NCI-H1105 treated with DMSO at 0.1 percent for 48 hours (cell line): ENCODE data around the gene IL1R1.
A peak's percentile ranks its signal among the peaks of the same experiment; 100 is the strongest.
"Not testable (repeated sequence)": the region's sequence is repeated elsewhere in the genome, so short reads cannot be mapped to it uniquely, and the experiment has no call there.

Source experiments
- DNase-seq: peaks from one replicate; lab custom pipeline; 2025; lab: John Stamatoyannopoulos, UW

Gene IL1R1

DNA sequence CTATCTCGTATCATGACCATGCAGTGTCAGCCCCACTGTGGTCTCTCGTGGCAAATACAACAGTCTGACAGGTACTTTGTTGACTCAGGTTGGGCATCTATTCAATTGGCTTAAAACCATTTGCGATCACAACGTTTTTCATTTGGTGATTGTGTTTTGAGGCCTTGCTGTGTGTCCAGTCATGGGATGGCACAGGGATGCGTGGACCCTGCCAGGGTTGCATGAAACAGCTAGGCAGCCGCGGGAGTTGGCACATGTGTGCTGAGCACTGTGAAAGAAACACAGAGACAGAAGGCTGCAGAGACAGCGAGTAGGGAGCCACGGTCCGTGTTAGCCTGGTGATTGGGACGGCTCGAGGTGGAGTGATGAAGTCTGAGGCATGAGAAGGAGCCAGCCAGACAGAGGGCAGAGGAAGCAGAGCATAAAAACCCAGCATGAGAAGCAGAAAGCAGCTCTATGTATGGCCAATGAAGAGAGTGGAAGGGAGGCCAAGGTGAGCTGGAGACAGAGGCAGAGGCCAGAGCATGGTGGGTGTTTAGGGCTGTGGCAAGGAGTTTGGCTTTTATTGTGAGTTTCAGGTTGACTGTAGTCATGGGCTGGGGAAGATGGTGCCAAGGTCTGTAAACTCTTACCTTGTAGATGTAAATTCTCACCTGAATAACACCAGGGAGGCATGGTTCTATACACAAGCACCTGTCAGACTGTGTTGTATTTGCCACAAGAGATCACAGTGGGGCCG is 31.8 kb upstream of the IL1R1 start:
- DNase-seq, result no peak

DNA sequence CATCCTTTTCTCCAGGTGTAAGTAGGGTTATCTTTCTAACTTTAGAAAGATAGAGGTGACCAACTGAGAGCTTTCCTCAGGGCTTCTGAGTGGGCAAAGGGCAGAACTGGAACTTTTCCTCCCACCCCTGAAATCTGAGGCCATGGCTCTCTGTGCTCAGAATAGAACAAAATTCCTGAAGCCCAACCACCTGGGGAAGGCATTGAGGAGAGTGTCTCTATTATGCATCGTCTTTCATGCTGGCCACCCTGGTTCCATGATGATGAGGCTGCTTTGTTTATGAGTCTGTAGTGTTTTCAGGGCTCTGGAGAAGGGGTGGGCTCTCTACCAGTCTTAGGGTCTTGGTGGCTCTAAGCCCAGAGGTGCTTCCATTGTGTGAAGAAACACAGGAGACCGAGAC is 30.7 kb upstream of the IL1R1 start:
- no peak for DNase-seq

DNA sequence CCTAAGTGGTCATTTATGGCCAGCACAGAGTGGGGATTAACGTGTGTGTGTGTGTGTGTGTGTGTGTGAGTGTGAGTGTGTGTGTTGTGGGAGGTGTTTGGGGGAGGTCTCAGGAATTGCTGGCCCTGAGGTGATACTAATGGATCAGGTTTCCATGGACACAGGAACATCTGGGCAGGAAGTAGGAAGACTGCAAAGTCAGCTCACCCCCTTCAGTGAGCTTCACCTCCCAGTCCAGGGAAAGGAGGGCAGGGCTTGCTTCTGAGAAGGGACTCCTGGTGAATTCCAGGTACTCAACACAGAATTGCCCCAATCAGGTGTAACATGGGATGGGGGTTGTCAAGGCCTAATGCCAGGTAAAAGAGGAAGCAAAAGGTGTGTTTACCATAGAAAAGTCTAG is 30.3 kb upstream of the IL1R1 start:
- no peak for DNase-seq

DNA sequence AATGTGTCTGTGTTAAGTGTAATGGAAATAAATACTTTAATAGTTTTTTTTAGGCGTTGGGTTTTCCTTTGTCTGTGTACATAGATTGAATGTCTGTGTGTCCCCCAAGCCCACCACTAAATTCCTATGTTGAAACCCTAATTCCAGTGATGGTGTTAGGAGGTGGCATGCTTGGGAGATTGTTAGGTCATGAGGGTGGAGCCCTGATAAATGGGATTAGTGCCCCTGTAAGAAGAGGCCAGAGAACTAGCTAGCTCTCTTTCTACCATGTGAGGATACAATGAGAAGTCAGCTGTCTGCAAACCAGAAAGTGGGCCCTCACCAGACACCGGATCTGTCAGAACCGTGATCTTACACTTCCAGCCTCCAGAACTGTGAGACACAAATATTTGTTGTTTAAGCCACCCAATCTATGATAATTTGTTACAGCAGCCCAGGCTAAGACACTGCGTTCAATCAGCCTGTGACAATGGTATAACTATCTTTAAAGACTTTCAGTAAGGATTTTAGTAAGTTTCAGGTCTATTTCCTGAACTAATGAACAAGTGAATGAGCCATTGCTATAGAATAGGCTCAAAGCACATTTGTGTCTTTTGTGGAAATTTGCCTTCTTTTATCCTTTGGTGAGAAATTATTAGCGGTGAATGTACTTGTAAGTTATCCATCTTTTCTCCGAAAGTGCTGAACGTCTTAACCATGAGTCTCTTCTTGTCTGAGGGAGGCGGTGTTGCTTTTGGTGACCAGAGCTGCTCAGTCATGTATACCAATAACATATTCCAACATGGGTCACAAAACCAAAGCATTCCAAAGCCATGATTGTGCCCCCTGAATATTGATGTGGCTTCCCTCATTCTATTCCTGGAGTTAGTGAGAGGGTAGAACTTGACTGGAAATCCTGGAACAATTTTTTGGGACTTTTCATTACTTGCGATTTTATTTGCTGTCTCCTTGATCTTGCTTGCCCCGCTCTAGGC is 29.6 kb upstream of the IL1R1 start:
- DNase-seq, result no peak

DNA sequence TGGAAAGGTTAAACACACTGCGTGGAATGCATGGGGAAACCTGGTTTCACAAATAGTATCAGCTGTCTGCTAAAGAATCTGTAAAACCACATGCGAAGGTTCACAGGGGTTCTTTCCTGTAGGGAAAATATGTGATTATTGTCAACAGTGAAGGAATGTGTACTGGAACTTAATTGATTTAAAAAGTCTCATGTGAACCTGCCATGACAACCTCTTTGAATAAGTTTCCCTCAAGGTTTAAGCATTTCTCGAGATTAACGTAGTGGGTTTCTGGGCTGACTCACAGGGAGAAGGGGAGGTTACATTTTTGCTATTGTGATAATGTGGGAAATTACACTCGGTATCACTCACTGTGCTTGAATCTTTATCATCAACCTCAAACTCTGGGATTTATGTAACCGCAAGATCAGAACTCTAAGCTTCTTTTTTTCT is 28.2 kb upstream of the IL1R1 start:
- no peak for DNase-seq

DNA sequence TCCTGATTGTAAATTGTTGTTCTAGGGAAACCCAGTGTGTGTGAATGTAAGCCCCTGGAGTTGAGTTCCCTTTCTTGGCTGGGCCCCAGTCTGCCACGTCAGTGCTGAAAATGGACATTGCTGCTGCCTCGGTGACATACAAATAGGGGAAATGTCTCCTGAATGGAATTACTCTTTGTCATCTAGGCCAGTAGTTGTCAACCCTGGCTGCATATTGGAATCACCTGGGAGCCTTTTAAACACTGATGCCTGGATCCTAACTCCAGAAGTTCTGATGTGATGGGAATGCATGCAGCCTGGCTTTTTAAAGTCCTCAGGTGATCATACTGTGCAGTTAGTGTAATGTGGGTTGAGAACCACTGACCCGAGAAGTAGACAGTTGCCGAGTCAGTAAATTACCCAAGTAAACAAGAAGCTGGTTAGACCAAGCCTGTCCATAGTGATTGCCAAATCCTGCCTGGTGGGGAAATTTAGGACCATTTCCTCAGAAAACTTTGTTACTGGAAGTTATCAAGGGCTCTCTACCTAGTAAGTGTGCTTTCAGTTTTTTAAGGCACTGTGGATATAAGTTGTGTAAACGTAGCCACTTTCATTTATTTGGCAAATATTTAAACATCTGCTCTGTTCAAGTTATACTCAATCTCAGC is 27.6 kb upstream of the IL1R1 start:
- no peak for DNase-seq

DNA sequence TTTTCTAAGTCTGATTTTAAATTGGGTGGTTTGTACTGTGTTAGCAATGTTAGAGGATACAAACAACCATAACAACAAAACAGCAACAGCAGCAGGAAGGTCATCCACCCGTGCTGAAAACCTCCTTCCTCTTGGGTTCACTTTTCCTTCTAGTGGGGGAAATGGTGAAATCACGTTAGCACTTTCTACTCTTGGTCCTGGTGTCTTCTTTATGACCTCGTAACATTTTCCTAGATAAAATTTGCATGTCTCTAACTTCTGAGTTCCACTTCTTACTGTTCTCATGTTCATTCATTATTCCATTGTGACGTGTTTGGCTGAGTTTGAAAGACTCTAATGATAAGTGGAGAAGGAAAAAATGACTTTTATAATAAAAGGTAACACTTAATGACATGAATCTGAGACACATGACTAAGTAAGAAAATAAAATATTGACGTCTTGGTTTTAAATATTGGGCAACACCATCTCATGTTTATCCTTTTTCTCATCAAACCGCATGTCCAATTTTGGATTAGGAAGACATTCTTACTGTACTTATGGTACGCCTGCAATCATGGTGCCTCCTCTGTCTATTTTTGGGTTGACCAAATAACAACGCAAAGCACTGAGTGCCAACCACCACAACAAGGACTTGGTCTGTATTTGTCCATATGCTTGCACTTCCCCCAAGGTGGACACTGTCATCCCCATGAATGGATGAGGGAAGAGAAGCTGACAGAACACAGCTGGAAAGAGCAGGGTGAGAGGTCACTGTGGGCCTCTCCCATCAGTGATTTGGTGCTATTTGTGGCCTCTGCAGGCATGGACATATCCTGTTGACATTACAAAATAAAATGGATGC is 25.7 kb upstream of the IL1R1 start:
- DNase-seq, result no peak

DNA sequence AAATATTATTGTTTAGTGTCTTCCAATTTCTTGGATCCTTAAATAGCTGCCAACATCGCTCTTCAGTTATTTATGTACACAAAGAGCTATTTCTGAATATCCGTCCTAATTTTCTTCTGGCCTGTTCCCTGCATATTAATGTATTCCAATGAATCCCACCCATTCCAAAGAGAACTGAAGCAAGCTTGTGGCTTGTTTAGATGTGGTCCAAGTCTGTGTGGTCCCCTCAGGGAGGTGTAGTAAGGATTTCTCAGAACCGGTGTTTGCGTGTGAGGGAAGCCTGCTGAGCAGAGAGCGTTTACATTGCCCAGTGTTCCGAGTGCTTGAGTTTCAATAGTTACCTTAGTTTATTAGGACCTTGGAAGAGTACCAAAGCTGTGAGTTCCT is 25.1 kb upstream of the IL1R1 start:
- DNase-seq, result no peak

DNA sequence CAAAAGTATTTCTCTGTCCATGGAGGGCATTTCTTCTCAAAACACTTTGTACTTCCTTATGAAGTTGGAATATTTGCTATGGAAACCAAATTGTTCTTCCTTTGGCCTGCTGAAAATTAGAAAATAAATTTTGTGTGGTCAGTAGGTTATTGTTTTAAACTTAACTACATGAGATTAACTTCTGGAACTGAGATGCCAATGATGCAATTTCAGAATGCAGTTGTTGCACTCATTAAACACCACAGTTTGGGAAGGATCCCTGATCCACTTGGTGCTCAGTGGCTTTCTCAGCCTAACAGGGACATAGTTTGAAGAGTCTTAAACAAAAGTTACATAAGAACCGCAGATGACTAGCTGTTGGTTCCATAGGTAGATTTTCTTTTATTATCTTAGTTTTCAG is 23.3 kb upstream of the IL1R1 start:
- no peak for DNase-seq

DNA sequence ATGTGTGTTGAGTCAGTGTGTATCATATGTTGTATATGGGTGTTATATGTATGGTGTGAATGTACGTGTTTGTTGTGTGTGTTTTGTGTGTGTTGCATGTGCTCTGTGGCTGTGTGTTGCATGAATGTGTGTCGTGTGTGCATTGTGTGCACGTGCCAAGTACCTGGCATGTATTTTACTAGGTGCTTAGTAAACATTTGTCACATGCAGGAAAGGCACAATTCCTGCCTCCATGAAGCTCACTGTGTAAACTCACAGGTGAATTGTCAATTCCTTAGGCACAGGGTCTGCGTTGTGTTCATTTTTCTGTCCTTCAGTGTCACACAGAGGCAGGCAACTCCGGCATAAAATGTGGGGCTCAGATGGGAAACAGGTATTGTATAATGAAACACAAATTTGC is 22.3 kb upstream of the IL1R1 start:
- DNase-seq, result no peak

DNA sequence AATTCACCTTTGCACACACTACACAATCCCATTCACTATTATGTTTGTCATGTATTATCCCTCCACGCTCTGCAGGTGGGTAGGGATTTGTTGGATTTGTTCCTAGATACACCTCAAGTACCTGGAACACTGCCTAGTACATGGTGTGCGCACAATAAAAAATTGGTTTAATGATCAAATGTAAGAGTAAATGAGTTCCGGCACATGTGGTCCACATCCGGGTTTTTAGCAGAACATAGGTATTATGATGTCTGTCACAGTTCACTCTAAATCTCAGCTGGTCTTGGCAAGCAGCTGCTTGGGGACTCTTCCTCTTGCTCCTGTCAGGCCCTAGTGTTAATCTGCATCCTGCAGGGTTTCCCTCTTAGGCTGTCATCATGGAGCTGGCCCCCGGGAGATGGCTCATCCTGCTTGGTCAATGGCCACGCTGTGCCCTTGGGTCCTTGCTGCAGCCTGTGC is 21.8 kb upstream of the IL1R1 start:
- DNase-seq, result peak; percentile 36

DNA sequence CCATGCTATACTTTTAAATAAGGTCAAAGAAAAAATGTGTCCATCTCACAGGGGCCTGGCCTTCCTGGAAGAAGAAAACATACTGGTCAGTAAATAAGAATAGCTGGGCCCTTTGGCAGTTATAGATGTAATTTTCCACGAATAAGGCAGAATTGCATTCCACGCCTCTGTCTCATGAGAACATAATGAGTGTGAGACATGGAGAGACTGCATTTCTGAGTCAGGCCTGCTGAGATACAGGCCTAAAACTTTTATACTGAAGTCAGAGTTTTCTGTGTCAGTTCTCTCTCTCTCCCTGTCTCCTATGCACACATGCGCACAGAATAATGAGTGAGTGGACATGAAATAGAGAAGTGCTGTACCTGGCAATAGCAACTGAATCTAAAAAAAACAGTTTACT is 20.4 kb upstream of the IL1R1 start:
- DNase-seq, result no peak

DNA sequence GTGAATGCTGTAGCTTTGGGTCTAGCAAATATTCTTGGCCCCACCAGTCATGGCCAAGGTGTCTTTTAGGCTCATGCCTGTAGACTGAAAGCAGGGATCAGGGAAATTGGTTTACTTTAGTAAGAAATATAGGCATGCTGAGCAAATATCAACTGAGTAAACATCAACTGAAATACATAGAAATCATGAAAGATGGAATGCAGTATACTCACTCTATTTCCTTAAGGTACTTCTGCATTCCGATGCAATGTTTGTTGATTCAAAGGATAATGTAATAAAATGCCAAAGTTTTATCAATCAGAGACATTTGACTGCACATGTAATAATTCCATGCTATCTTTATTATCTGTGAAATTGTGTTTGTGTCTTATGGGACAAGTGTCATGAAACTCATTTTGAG is 19.6 kb upstream of the IL1R1 start:
- no peak for DNase-seq

DNA sequence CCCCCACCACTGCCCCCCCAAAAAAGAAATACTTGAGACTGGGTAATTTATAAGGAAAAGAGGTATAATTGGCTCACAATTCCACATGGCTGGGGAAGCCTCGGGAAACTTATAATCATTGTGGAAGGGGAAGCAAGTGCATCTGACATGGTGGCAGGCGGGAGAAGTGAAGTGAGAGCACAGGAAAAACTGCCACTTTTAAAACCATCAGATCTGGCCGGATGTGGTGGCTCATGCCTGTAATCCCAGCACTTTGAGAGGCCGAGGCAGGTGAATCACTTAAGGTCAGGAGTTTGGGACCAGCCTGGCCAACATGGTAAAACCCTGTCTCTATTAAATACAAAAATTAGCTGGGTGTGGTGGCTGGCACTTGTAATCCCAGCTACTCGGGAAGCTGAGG is 18.1 kb upstream of the IL1R1 start:
- DNase-seq, result not testable (repeated sequence)

DNA sequence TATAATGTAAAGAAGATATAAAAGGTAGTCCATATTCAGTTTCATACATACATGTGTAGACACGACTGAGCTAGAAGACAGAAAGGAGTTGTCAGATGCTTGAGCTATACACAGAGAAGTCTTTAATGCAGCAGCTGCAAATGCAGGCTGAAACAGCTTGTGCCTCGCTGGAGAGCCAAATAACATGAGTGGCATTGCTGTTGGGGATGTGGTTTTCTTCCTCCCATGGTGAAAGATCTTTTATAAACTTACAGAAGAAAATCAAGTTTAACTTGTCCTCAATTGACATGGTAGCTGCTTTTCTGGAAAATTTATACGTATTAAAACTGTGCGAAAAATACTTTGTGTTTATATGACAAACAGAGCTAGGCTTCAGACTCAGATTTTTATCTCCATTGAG is 16.4 kb upstream of the IL1R1 start:
- DNase-seq, result no peak

DNA sequence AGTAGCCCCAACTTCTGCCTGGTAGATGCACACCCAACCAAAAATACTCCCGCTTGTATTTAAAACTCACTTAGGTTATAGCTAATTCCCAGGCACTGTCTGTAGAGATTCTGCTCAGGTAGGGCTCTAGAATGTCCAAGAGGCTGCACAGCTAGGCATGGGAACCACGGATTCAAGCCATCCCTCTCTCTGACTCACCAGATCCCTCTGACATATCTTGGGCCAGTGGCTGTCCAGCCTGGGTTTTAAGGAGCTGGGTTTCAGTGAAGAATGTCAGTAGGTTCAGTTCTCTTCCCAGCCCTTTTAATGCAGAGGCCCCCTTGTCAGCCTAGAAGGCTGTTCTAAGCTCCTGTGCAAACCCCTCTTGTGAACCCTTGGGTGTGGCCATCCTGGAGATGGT is 15.9 kb upstream of the IL1R1 start:
- DNase-seq, result no peak

DNA sequence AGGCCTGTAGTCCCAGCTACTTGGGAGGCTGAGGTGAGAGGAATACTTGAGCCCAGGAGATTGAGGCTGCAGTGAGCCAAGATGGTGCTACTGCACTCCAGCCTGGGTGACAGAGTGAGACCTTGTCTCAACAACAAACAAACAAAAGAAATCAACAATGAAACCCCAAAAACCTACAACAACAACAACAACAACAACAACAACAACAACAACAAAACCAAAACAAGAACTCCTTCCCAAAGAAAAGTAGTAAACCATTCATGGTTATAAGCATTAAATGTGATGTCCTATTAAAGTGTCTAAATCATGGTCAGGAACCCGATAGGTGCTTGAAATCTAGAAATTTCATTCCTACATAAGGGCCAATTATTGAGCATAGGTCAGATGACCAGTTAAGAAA is 13.5 kb upstream of the IL1R1 start:
- no peak for DNase-seq

DNA sequence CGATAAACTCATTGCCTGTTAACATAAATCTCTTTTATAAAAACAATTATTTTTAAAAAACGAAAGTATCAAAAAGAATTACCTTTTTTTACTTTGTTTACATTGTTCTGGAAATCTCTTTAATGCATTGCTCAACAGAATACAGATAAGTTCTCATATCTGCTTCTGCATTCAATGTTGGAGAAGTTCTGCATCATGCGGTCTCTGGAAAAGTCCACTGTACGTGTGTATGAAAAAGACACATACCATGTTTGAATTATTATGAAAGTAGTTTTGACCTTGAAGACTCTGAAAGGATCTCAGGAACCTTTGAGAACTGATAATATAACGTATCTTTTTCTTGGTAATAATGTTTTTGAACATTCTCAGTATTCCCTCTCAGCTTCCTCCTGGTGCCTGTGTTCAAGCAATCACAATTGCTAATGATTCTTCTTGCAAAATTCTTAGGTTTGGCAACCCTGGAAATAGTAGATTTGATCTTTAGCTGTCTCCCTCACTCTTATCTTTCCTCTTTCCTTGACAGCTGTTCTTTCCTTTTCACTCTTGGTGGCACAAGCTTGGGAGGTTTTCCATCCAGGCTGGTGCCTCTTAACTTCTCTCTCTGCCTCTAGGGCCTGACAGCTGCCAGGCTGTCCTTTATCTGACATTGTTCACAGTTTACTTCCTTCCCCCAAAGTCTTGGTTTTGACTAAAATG is 12.4 kb upstream of the IL1R1 start:
- no peak for DNase-seq

DNA sequence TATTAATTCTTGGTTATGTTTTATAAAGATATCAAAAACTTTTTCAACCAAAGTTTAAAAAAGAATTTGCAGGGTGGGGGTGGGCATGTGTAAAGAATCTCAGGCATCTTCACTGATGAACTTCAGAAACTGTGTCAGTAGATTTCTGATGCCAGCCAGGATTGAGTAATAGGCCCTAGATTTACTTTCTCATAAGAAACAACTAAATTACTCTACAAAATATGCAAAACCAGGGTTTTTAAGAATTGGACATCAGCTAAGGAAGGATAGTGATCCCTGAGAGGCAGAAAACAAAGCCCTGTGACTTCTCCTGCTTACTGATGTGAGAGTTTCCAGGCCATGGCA is 11.9 kb upstream of the IL1R1 start:
- DNase-seq, result no peak

DNA sequence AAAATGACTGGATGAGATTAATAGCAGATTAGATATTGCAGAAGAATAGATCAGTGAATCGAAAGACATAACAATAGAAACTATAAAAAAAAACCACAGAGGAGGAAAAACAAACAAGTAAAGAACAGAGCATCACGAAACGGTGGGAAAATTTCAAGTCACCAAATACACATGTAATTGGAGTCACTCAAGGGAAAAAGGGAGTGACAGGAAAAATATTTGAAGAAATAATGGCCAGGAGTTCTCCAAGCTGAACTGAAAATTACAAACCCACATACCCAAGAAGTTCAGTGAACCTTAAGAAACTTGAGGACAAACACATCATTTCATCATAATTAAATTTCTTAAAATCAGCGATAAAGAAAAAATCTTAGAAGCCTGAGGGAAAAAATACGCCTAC is 11.0 kb upstream of the IL1R1 start:
- DNase-seq, result no peak

DNA sequence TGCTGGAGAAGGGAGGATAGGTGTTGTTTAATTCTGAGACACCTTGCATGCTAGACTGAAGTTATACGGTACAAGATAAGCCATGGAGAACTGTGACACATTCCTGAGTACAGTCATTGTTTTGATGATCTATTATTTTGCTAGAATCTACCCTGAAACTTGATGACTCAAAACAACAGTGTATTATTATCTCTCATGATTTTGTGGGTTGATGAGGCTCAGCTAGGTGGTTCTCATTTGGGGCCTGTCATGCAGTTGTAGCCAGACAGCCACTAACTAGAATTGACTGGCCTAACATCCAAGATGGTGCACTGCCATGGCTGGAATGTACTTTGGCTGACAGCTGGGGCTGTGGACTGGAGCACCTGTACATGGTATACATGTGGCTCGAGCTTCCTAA is 5.4 kb upstream of the IL1R1 start:
- no peak for DNase-seq
